HG03196 (cell line): ENCODE measurements around the gene KLHL2.

Experiments
- ATAC-seq: cut with Tn5 transposase; IDR thresholded peaks from one replicate; pipeline ENCODE4 v1.9.1; 2021; ENCODE audit not compliant: unreplicated experiment

The KLHL2 gene

DNA sequence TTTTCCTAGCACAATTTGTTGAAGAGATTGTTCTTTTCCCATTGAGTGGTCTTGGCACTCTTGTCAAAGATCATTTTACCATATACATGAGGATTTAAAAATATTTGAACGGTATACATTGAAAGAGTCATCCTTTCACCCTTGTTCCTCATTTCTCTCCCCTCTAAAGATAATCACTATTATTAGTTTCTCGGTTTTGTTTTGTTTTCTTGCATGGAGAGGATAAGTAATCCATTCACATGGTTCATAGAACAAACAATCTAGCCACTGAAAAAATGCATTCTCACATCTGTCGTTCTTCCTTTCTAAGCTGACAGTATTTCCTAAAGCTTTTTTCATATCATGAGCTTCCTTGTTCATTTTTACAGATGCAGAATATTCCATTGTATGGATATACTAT, 80.9 kb downstream of the KLHL2 start:
- peak; percentile 61 for ATAC-seq

DNA sequence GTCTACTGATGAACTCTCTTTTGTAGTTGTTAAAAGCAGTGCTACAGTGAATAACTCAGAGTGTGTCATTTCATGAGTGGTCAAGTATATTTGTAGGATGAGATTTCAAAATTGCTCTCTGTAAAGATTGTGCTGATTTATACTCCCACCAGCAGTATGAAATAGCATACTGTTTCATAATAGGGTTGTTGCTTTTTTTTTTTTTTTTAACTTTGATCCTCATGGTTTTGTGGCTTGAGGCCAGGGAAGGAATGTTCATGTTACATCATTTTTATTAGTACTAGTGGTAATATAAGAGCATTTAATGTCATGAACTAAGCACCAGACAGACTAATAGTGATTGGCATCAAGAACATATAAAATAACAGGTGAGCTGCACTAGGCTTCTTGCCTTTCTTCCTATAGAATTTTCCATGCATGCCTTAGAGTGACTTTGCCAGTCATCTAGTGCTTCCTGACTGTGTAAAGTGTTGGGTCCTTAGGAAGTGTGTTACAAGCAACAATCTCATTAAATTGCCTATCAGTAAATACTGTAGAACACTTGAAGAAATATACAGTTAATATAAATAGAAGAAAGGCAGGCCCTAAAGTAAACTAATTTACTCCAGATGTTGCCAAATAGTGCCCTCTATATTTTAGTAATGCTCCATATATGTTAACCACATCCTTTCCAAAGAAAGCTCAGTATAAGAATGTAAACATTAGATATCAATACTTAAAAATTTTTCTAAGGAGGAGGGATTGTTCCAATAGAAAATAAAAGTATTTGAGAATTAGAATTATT, 81.5 kb downstream of the KLHL2 start:
- peak; percentile 20 for ATAC-seq

DNA sequence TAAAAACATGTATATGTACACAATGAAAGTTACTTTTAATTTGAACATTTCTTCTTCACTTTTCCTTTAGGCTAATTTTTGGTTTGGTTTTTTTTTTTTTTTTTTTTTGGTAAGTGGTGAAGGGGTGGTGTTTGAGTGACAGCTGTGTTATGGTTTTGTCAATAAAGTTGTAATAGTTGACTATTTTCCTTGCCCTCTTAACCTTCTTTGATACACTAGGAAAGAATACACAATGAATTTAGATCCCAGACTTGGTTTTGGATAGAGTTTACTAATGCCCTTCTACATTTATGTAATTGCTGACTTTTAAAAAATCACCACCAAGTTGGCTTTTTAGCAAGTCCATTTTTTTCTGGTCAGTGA, 82.0 kb downstream of the KLHL2 start:
- no peak for ATAC-seq

DNA sequence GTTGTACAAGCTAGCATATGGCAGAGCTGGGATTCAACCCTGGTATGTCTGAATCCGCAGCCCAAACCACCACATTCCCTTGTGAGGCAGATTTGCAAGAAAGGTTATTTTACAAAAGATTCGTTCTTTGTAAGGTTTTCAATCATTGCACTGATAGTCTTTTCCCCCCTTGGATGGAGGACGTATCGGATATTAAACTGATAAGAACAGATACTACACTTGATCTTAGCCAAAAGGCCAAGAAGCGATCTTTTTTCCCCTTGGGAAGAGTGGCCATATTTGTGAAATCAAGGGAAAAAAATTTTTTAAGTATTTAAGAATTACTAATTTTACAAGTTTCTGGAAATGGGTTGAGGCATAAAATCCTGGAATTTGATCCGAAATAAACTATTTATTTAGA, 85.7 kb downstream of the KLHL2 start:
- no peak for ATAC-seq

DNA sequence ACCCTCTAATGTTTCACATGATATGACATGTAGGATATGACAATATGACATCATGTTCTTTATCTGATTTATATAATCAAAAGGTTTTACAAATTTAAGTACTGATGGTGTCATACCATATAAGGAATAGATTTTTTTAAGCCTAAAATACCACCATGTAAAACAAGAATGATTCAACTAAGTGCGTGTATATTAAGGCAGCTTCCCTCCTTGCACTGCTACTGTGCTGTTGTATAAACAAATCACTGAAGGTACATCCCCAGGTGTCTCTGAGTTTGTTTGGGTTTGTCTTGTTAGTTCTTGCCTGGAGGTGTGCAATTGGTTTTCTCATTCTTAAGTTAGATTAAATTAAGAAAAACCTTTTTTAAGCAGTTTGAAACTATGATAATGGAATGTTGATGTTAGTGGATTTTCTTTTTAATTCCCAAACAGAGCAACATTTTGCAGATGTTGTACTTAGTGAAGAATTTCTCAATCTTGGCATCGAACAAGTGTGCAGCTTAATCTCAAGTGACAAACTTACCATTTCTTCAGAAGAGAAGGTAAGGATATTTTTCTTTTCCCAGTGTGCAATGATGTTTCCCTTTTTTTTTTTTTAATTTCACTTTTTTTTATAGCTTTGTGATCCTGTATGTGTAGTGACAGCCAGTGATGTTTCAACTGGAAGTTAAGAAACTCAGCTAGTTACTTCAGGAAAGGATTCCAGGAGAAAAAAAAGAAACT, 86.7 kb downstream of the KLHL2 start:
- no peak for ATAC-seq

DNA sequence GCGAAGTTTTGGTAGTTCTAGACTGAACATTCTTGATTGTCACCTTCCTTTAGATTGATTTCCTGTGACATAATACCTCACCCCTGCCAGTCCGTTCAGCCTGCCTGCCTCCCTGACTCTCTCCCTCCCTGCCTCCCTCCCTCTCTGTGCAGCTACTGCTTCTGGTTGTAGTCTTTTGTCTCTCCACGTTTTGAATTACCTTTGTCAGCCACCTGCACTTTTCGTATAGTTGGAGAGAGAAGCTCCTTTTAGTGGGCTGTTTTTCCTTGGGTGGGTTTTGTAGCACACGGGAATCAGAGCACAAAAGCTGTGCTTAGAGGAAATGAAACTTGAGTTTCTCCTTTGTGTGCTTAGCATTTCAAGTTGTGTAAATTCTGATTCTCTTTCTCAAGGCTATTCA, 87.5 kb downstream of the KLHL2 start:
- ATAC-seq, result peak; percentile 98

DNA sequence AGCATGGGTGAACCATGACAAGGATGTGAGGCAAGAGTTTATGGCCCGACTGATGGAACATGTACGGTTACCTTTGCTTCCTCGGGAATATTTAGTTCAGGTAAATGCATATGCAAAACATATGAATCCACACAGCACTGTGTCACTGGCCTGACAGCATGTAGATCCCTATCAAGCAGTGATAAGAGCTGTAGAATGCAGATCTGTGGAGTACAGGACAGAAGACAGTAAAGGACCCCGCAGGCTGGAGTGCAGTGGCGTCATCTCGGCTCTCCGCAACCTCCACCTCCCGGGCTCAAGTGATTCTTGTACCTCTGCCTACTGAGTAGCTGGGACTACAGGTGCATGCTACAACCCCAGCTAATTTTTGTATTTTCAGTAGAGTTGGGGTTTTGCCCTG, 90.3 kb downstream of the KLHL2 start:
- ATAC-seq, result no peak

DNA sequence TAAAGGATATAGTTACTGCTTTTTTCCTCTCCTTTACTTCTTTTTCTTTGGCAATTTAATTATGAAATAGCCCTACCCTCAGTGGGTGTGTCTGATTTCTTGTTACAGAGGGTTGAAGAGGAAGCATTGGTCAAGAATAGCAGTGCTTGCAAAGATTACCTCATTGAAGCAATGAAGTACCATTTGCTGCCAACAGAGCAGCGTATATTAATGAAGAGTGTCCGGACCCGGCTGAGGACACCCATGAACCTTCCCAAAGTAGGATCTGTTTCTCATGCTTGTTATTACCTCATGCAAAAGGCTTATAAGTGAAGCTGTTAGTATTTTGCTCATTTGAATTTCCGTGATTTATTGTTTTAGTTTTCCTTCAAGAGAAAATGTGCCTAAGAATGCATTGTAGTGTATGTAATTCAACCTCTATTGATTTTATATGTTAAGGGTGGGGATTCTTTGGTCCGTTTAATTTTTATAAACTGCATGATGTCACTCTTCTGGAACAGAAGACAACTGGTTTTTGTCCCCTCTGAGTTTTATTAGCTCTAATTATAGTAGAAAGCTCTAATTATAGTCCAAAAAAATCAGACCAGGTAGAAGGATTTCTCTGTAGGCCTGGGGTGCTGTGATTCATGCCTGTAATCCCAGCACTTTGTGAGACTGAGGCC, 92.2 kb downstream of the KLHL2 start:
- no peak for ATAC-seq

DNA sequence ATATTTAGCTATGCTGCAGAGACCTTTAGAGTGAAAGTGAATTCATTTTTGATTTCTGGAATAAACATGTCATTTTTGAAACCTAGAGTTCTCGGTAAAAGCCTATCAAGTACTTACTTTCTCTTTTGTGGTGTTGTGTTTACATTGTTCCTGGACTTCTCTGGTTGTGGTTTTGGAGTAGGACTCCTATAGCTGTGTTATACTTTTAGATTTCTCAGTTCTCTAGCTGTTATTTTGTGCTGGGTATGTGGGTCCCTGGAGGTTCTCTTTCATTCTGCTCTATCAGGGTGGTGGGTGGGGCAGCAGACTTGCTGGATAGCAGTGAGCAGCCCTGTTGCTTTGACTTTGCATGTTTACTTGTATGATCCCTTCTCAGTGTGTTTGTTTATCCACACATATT, 94.5 kb downstream of the KLHL2 start:
- peak; percentile 88 for ATAC-seq

DNA sequence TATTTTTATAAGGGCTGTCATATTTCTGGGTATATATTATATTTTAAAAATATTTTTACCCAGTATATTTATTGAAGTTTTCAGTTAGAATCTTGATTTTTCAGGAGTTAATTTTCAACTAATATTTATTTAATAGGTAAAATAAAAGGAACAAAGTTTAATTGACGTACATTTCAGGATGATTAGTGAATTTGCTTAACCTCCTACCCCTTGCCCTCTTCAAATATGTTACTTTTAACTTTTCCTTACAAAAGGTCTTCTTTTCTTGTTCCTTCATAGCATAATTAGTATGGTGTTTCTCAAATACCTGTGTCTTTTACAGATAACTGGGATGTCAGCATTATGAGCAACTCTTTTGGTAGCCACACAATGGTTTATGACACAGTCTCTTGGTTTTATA, 95.3 kb downstream of the KLHL2 start:
- ATAC-seq, result no peak

DNA sequence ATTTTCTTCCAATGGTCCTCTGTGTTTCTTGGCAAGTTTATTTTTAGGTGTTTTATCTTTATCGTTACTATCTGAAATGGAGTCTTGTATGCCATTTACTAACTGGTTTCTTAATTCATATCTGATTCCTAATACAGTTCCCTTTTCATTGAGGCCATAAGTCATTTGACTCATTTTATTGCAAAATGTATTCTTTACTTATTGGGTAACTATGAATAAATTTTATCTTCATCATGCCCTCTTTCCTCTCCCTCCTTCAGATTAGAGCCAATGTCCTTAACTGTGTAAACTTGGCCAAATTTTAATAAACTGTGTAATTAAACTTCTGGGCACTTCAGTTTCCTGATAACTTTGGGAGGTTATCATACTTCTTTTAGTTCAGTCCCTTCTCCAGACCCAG, 100.8 kb downstream of the KLHL2 start:
- ATAC-seq, result no peak

DNA sequence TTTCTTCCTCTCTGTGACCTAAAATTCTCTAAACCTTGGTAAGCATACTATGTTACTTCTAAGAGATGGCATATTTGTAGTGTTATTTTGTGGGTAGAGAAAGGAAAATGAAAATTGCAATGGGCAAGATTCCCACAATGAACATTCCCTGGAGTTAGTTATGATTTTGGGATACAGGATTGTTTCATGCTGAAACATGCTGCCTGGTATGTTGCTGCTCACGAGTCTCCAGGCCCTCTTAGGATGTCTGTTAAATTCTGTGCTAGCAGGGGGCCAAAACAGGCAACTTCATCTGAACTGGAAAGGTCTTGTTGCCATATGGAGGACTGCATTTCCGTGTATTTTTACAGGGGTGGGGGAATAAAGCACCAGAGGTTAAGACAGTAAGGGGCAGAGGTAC, 101.2 kb downstream of the KLHL2 start:
- ATAC-seq, result no peak

DNA sequence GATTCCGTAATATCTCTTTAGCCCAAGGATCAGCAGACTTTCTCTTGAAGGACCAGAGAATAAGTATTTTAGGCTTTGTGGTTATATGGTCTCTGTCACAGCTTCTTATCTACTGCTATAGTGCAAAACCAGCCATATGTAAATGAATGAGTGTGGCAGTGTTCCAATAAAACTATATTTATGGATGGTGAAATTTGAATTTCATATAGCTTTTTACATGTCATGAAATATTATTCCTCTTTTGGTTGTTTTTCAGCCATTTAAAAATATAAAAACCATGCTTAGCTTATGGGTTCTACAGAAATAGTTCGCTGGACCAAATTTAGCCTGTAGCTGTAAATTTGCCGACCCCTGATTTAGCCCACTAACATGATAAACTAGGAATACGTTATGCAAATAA, 102.1 kb downstream of the KLHL2 start:
- no peak for ATAC-seq

DNA sequence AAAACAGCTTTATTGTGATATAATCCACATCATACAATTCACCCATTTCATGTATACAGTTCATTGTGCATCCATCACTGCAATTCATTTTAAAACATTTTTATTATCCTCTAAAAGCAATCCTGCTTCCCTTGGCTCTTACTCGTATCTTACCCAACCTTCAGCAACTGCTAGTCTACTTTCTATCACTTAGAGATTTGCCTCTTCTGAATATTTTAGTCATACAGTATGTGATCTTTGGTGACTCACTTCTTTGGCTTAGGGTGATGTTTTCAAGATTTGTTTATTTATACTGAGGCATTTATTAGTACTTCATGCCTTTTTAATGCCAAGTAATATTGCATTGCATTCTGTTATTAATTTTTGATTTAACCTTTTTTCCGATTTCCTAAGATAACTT, 105.1 kb downstream of the KLHL2 start:
- ATAC-seq, result no peak

DNA sequence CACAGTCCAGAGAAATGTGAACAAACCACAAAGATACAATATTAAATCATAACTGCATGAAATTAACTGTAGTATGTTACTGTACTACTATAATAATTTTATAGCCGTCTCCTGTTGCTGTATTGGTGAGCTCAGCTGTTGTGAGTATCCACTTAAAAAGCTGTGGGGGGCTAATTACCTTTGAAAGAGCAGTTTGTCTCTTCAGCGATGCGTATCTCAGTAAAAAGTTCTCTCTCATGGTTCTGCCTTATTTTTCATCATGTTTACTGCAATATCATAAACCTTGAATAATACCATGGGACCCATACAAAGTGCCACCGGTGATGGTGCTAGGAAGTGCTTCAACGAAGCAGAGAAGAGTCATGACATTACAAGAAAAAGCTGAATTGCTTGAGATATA, 111.7 kb downstream of the KLHL2 start:
- ATAC-seq, result no peak

DNA sequence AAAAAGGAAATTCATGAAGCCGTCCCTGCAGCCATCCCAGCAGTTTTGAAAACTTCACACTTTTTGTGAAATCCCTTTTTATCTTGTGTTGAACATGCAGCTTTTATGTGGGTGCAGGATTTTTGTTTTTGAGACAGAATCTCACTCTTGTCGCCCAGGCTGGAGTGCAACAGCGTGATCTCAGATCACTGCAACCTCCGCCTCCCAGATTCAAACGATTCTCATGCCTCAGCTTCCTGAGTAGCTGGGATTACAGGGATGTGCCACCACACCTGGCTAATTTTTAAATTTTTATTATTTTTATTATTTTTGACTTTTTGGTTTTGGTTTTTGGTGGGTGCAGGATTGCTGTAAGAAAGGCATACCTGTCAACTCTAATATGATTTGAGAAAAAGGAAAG, 112.1 kb downstream of the KLHL2 start:
- ATAC-seq, result no peak

DNA sequence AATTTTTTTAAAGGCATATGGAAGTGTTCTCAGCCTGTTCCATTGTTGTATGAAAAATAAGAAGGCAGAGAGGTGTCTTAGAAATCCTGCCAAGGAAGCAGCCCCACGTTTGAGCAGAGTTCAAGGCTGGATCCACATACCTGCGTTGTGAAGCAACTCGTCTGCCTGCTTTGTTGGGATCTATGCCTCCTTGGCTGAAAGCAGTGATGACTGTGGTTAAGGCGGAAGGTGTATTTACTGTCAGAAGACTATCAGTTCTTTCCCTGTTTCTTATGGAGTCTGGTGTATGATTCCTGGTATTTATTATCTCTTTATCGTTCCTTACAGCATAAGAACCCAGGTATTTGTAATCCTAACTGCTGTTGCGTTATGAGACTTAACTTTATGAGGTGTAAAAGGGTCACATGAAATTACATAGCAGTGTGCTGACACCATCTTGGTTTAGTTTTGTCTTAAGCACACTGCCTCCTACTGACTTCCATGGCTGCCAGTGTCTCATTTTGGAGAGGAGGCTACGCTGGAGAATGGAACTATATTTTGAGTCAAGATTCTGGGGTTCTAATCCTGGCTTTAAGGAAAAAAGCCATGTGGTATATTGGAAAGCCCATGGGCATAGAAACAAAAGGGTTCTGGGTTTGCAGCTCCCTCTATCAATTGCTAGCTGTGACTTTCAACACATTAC, 117.0 kb downstream of the KLHL2 start:
- ATAC-seq, result no peak

DNA sequence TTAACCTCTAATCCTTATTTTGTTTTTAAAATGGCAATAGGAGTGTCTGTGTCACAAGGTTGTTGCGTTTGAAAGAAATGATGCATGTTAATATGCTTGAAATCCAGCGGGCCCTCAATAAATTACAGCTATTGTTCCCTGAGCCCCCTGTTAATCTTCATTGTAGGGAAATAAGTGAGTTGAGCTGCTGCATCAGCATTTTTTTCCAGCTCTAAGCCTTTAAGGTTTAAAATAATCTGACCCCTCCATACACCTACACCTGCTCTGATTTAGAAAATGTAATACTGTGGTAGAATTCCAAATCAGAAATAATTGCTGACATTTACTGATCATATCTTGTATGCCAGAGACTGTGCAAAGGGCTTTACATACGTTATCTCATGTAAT, 117.5 kb downstream of the KLHL2 start:
- ATAC-seq, result no peak

DNA sequence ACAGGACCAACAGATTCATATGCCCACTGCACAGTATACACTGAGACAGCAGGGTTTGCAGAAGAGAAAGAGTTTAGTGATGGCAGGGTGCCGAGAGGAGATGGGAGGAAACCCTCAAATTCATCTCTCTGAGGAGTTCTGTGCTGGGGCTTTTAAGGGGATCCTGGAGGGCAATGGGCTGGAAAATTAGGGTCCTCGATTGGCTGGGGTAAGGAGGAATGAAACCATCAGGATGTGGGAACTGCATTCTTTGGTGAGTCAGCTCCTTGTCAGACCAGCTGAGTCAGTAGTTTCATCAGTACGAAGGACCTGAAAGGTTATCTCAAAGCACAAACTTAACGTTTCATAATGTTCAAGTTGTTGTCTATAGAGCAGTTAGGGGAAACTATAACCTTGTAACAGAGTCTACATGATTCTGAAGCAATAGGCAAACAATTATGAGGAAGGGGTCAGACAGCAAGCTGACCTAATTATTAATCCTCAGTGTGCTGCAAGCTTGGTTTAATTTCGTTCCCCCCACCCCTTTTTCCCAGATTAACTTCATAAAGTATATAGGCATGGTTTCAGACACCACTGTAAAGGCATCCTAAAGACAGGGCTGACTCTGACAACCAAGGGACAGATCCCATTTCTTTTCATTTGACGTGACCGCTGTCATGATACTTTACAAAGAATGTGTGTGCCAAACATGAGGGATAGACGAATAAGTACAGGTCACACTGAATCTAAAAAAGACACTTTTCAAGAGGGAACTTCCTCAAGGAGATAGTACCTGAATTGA, 118.6 kb downstream of the KLHL2 start:
- ATAC-seq, result no peak

DNA sequence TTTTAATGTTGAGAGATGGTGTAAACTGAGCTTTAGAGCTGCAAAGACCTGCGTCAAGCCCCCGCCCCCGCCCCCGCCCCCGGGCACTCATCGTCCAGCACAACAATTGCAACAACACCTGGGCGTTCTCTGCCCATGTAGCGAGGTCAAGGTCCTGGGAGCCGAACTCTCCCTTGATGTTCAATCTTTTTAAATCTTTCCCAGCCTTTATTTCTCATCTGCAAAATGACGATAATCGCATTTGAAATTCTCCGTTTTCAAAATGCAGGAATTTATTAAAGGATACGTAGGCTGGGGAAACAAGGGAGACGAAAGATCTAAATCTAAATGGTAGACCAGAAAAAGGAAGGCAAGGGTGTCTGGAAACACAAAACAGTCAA, 119.5 kb downstream of the KLHL2 start:
- ATAC-seq, result peak; percentile 14
